Adrenal gland (tissue), 5 donors: Measurements from ENCODE around the gene SERPINE3.

Experiments used
- CTCF ChIP-seq, 6 experiments: fragments of 450-650 bp in 4 of 6; fragments of 200-600 bp in 2 of 6; sonication (generic) in 1 of 6; IDR thresholded peaks; 1 replicate in 5 of 6; 2 replicates in 1 of 6; pipeline versions ENCODE4 v1.5.1 to v1.8.0; 2016 to 2021; ENCODE audit warnings: antibody characterized with exemption in 6 of 6, mild to moderate bottlenecking in 2 of 6, moderate library complexity in 1 of 6
- POLR2A ChIP-seq, 2 donors: fragments of 450-650 bp; IDR thresholded peaks; one replicate each; pipeline ENCODE4 v1.6.1; 2017; ENCODE audit warnings: antibody characterized with exemption in 2 of 2, mild to moderate bottlenecking in 2 of 2, moderate library complexity in 1 of 2
- donor health status: DM: no; HTN: no; CAD: no.

- TF ChIP-seq POLR2A (IDR thresholded peaks at IDR 0.05) (no peak), CTCF (IDR thresholded peaks at IDR 0.05) (no peak)
These were observed 15.5 kb upstream of the SERPINE3 start for GRCh38 chr13:51323824-51324511.
